IMR-90 (cell line): ENCODE measurements around the gene RBMS3. TPM values are rescaled to one million over a fixed set of nuclear protein-coding genes. Genes with fewer than 3 reads are reported as not detected.
"Not testable (repeated sequence)": the region's sequence is repeated elsewhere in the genome, so short reads cannot be mapped to it uniquely, and the experiment has no call there.

Source experiments
- ATAC-seq: fragments of 200-7000 bp; cut with Tn5 transposase; 2 replicates; pipeline ENCODE4 v1.9.1; 2020; ENCODE audit warnings: low read depth, mild to moderate bottlenecking, moderate library complexity
- BruUV-seq: library from RNA; stranded (reverse); fragments of 400-500 nt; replicated peaks from 2 replicates; lab custom pipeline; 2021; lab: Mats Ljungman, UMichigan
- CTCF ChIA-PET: fragments of 300-600 bp; formaldehyde crosslinking; extraction: SDS; loops from one replicate; lab custom pipeline; 2021; ENCODE audit warnings: antibody characterized with exemption; lab: Yijun Ruan, JAX
- POLR2A ChIA-PET: fragments of 300-600 bp; sonication (Branson Sonifier 250); formaldehyde crosslinking; loops from one replicate; lab custom pipeline; 2022; ENCODE audit warnings: antibody characterized with exemption; ENCODE audit not compliant: unreplicated experiment; lab: Charles Lee
- DNase-seq: peaks from one replicate; pipeline ENCODE4 v3.0.0; 2013
- H2AFZ ChIP-seq: replicated peaks from 2 replicates; pipeline ENCODE3; 2013; ENCODE audit warnings: low read length, mild to moderate bottlenecking; ENCODE audit not compliant: poor library complexity
- H2AK5ac ChIP-seq: 2 replicates; pipeline ENCODE4 v1.6.1; 2013; ENCODE audit warnings: low read depth, low read length, inconsistent platforms
- H2AK9ac ChIP-seq: replicated peaks from 2 replicates; pipeline ENCODE3; 2013; ENCODE audit warnings: mild to moderate bottlenecking, low read depth, low read length, moderate library complexity; ENCODE audit not compliant: poor library complexity
- H2BK120ac ChIP-seq: 2 replicates; pipeline ENCODE4 v1.6.1; 2013; ENCODE audit warnings: low read depth, low read length, inconsistent platforms
- H2BK15ac ChIP-seq: 3 replicates; pipeline ENCODE4 v1.6.1; 2013; ENCODE audit warnings: low read depth, low read length, inconsistent platforms
- H2BK20ac ChIP-seq: 2 replicates; pipeline ENCODE4 v1.6.1; 2013; ENCODE audit warnings: low read depth, mild to moderate bottlenecking, inconsistent platforms, low read length, moderate library complexity
- H2BK5ac ChIP-seq: 2 replicates; pipeline ENCODE4 v1.6.1; 2013; ENCODE audit warnings: mild to moderate bottlenecking, low read depth, low read length, inconsistent platforms; ENCODE audit not compliant: poor library complexity, severe bottlenecking
- H3K14ac ChIP-seq: replicated peaks from 2 replicates; pipeline ENCODE4 v1.6.1; 2013; ENCODE audit warnings: low read depth, low read length, inconsistent platforms
- H3K18ac ChIP-seq: 2 replicates; pipeline ENCODE4 v1.6.1; 2013; ENCODE audit warnings: low read depth, low read length, control low read depth
- H3K23ac ChIP-seq: 2 replicates; pipeline ENCODE4 v1.6.1; 2013; ENCODE audit warnings: low read depth, low read length, inconsistent platforms
- H3K27ac ChIP-seq: 2 replicates; pipeline ENCODE4 v1.5.1; 2013; ENCODE audit warnings: mild to moderate bottlenecking, control low read depth, low read length; ENCODE audit not compliant: insufficient read depth
- H3K27me3 ChIP-seq: 2 replicates; pipeline ENCODE4 v1.6.1; 2013; ENCODE audit warnings: low read length; ENCODE audit not compliant: control insufficient read depth, insufficient read depth
- H3K36me3 ChIP-seq: 2 replicates; pipeline ENCODE4 v1.6.1; 2013; ENCODE audit warnings: low read length, mixed read lengths; ENCODE audit not compliant: control insufficient read depth, insufficient read depth
- H3K4ac ChIP-seq: 2 replicates; pipeline ENCODE4 v1.6.1; 2013; ENCODE audit warnings: low read depth, low read length, inconsistent platforms
- H3K4me1 ChIP-seq: 2 replicates; pipeline ENCODE4 v1.6.1; 2013; ENCODE audit warnings: low read length, mixed read lengths; ENCODE audit not compliant: control insufficient read depth, insufficient read depth
- H3K4me2 ChIP-seq: 2 replicates; pipeline ENCODE4 v1.6.1; 2013; ENCODE audit warnings: low read depth, mild to moderate bottlenecking, control low read depth, low read length, moderate library complexity
- H3K4me3 ChIP-seq: 2 replicates; pipeline ENCODE4 v1.5.1; 2013; ENCODE audit warnings: low read depth, mild to moderate bottlenecking, control low read depth, low read length, moderate library complexity; ENCODE audit not compliant: insufficient read depth
- H3K56ac ChIP-seq: 2 replicates; pipeline ENCODE4 v1.6.1; 2013; ENCODE audit warnings: low read length, inconsistent platforms; ENCODE audit not compliant: insufficient read depth; ENCODE audit errors: extremely low read depth
- H3K79me1 ChIP-seq, 2 experiments: 2 replicates each; pipeline ENCODE4 v1.6.1; 2013; ENCODE audit warnings: low read length in 2 of 2, inconsistent platforms in 1 of 2, low read depth in 1 of 2
- H3K9ac ChIP-seq: 2 replicates; pipeline ENCODE4 v1.6.1; 2013; ENCODE audit warnings: low read depth, low read length, control low read depth
- H3K9me1 ChIP-seq: 2 replicates; pipeline ENCODE4 v1.6.1; 2013; ENCODE audit warnings: low read length, inconsistent platforms; ENCODE audit not compliant: insufficient read depth
- H3K9me3 ChIP-seq: 2 replicates; pipeline ENCODE4 v1.6.1; 2013; ENCODE audit warnings: low read length; ENCODE audit not compliant: control insufficient read depth, insufficient read depth
- H4K20me1 ChIP-seq: 2 replicates; pipeline ENCODE4 v1.6.1; 2013; ENCODE audit warnings: low read length, inconsistent platforms; ENCODE audit not compliant: insufficient read depth
- H4K5ac ChIP-seq: 2 replicates; pipeline ENCODE4 v1.6.1; 2013; ENCODE audit warnings: mild to moderate bottlenecking, low read depth, low read length, control low read depth
- H4K8ac ChIP-seq, 2 experiments: 2 replicates each; pipeline ENCODE4 v1.6.1; 2013; ENCODE audit warnings: low read depth in 2 of 2, low read length in 2 of 2, control low read depth in 1 of 2, inconsistent platforms in 1 of 2
- H4K91ac ChIP-seq: 2 replicates; pipeline ENCODE4 v1.6.1; 2013; ENCODE audit warnings: low read depth, low read length, inconsistent platforms; ENCODE audit not compliant: insufficient read depth
- whole genome bisulfite sequencing, 2 experiments: methylation state at CpG; one replicate each; pipeline versions ENCODE4 v1.1.5 to v1.1.7; 2013; ENCODE audit warnings: missing lambda C conversion rate in 2 of 2; ENCODE audit not compliant: insufficient read length in 1 of 2; ENCODE audit errors: extremely low coverage in 2 of 2; 5-methylcytosine and 5-hydroxymethylcytosine counted together
- dilution Hi-C: fragments of 300-500 bp; cut with HindIII; formaldehyde crosslinking; loops from one replicate; pipeline ENCODE4 v1.14.3; 2018; ENCODE audit warnings: low sequenced_read_pairs; ENCODE audit not compliant: unreplicated experiment
- in situ Hi-C: fragments of 300-500 bp; cut with MboI; formaldehyde crosslinking; loops from 3 replicates; pipeline ENCODE4 v1.14.3; 2019; ENCODE audit warnings: low sequenced_read_pairs, inconsistent platforms, mixed read lengths
- intact Hi-C: fragments of 100-400 bp; cut with micrococcal nuclease; formaldehyde crosslinking; loops from 2 replicates; pipeline ENCODE4 v1.10.0; 2022
- polyA plus RNA-seq, 3 experiments: library from polyadenylated mRNA; depleted of rRNA; stranded (reverse); fragments of >200 nt; gene quantifications; 2 replicates each; pipeline ENCODE4 v1.2.3, GENCODE V29; 2012; ENCODE audit warnings: low replicate concordance in 1 of 3
- total RNA-seq: library from RNA; depleted of rRNA; stranded (reverse); fragments of >200 nt; gene quantifications from 2 replicates; pipeline ENCODE4 v1.2.3, GENCODE V29; 2012

Gene RBMS3
- total and polyA plus RNA-seq, 2 of the 4 experiments (the other 2 are of a cell fraction): 15.2 to 127 TPM

DNA sequence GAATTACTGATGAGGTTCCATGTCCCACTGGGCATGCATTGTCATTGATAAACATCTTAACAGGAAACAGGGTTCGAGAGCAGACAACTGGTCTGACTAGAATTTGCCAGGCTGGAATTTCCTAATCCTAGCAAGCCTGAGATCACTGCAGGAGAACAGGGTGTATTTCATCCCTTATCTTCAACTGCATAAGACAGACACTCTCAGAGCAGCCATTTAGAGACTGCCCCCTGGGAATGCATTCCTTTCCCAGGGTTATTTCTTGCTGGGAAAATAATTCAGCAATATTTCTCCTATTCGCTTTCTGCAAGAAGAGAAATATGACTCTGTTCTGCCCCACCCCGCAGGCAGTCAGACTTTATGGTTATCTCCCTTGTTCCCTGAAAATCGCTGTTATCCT lies 113.1 kb downstream of the RBMS3 start:
- H3K4me1 ChIP-seq, H4K5ac ChIP-seq, CTCF ChIA-PET, H2AFZ ChIP-seq, H3K9ac ChIP-seq, H2BK5ac ChIP-seq, in situ Hi-C loops, POLR2A ChIA-PET, H2BK120ac ChIP-seq, H3K14ac ChIP-seq, H3K36me3 ChIP-seq, ATAC-seq, intact Hi-C loops, H3K4ac ChIP-seq, H3K27ac ChIP-seq, H4K20me1 ChIP-seq, H3K9me3 ChIP-seq, H4K8ac ChIP-seq, H4K91ac ChIP-seq, H2BK20ac ChIP-seq, H3K4me3 ChIP-seq, H3K9me1 ChIP-seq, H2BK15ac ChIP-seq, H3K4me2 ChIP-seq, dilution Hi-C loops, H2AK9ac ChIP-seq, H3K56ac ChIP-seq, BruUV-seq, H3K27me3 ChIP-seq, H2AK5ac ChIP-seq, H3K23ac ChIP-seq, H3K18ac ChIP-seq, DNase-seq: not testable (repeated sequence)
- peaks cover 33 to 43% of the 10 kb centered on the region in 2 experiments for H3K79me1 ChIP-seq
- WGBS, 2 experiments: 100% methylated on average over 1 of the region's 4 CpGs; no CpG with 5 or more reads in 1 of the 2 experiments
